GM12878 (cell line): ENCODE data around the gene PRPS1. TPM values are rescaled to one million over a fixed set of nuclear protein-coding genes. Genes with fewer than 3 reads are reported as not detected.

Experiments
- ATAC-seq: fragments of 200-7000 bp; cut with Tn5 transposase; 3 replicates; pipeline ENCODE4 v1.9.1; 2020; ENCODE audit warnings: mild to moderate bottlenecking, moderate library complexity
- BruUV-seq: library from RNA; stranded (reverse); fragments of 400-500 nt; replicated peaks from 2 replicates; lab custom pipeline; 2021; lab: Mats Ljungman, UMichigan
- CTCF ChIA-PET: fragments of 300-600 bp; sonication (Branson Sonifier 250); formaldehyde crosslinking; extraction: SDS; loops from one replicate; lab custom pipeline; 2021; ENCODE audit warnings: inconsistent platforms; lab: Yijun Ruan, JAX
- POLR2A ChIA-PET: fragments of 350-600 bp; formaldehyde crosslinking; extraction: SDS; loops from one replicate; lab custom pipeline; 2021; ENCODE audit warnings: inconsistent platforms; lab: Charles Lee
- RAD21 ChIA-PET: fragments of 300-600 bp; sonication (Branson Sonifier 250); formaldehyde crosslinking; loops from one replicate; lab custom pipeline; 2023; ENCODE audit warnings: antibody characterized with exemption; ENCODE audit not compliant: unreplicated experiment; lab: Charles Lee
- SMC1A ChIA-PET: fragments of 300-600 bp; sonication (Branson Sonifier 250); formaldehyde crosslinking; loops from one replicate; lab custom pipeline; 2023; ENCODE audit not compliant: unreplicated experiment, uncharacterized antibody; lab: Charles Lee
- DNase-seq: peaks from one replicate; pipeline ENCODE4 v3.0.0-alpha.2; 2011; ENCODE audit warnings: low read depth, low spot score
- FAIRE-seq: peaks from 3 replicates; lab custom pipeline; 2011; peaks lifted over from hg19 to GRCh38; lab: Jason Lieb, UNC
- H2AFZ ChIP-seq: 2 replicates; pipeline ENCODE4 v1.6.0; 2011; ENCODE audit warnings: low read depth, low read length, control low read depth; ENCODE audit not compliant: control insufficient read depth
- H3K27ac ChIP-seq: 2 replicates; pipeline ENCODE4 v1.5.1; 2011; ENCODE audit warnings: control low read depth; ENCODE audit not compliant: control insufficient read depth, insufficient read depth
- H3K27me3 ChIP-seq, 2 experiments: replicated peaks in 1 of 2; 2 replicates each; pipeline versions ENCODE4 v1.6.0 to v1.6.1; 2011; ENCODE audit warnings: low read length in 1 of 2; ENCODE audit not compliant: control insufficient read depth in 2 of 2, insufficient read depth in 2 of 2
- H3K36me3 ChIP-seq, 2 experiments: 2 replicates each; pipeline ENCODE4 v1.5.1; 2011; ENCODE audit warnings: low read length in 1 of 2; ENCODE audit not compliant: control insufficient read depth in 2 of 2, insufficient read depth in 2 of 2
- H3K4me1 ChIP-seq: 2 replicates; pipeline ENCODE4 v1.6.1; 2011; ENCODE audit warnings: mild to moderate bottlenecking, low read length, moderate library complexity, mixed read lengths; ENCODE audit not compliant: control insufficient read depth, insufficient read depth
- H3K4me2 ChIP-seq: 2 replicates; pipeline ENCODE4 v1.6.0; 2011; ENCODE audit warnings: control low read depth; ENCODE audit not compliant: control insufficient read depth, insufficient read depth
- H3K4me3 ChIP-seq: fragments of 200-600 bp; sonication (generic); 2 replicates; pipeline ENCODE4 v1.5.1; 2016
- H3K79me2 ChIP-seq: 2 replicates; pipeline ENCODE4 v1.6.0; 2011; ENCODE audit warnings: low read length; ENCODE audit not compliant: control insufficient read depth, insufficient read depth
- H3K9ac ChIP-seq: 2 replicates; pipeline ENCODE4 v1.8.0; 2011; ENCODE audit warnings: low read length, control low read depth, mixed read lengths; ENCODE audit not compliant: control insufficient read depth, insufficient read depth
- H3K9me3 ChIP-seq: replicated peaks from 3 replicates; pipeline ENCODE4 v1.5.1; 2011; ENCODE audit warnings: mild to moderate bottlenecking, low read length; ENCODE audit not compliant: control insufficient read depth, insufficient read depth
- H4K20me1 ChIP-seq: 2 replicates; pipeline ENCODE4 v1.6.0; 2011; ENCODE audit not compliant: control insufficient read depth, insufficient read depth
- ATF7 ChIP-seq: fragments of 450-650 bp; IDR thresholded peaks from 2 replicates; pipeline ENCODE4 v1.6.1; 2016; ENCODE audit warnings: low read depth, mild to moderate bottlenecking
- BHLHE40 ChIP-seq, 2 experiments: fragments of 450-650 bp in 1 of 2; IDR thresholded peaks; 2 replicates each; pipeline ENCODE4 v1.6.1; 2011 to 2017; ENCODE audit warnings: low read depth in 2 of 2, borderline replicate concordance in 1 of 2, improper control_type of control experiment in 1 of 2, low read length in 1 of 2, mild to moderate bottlenecking in 1 of 2
- CBFB ChIP-seq: IDR thresholded peaks from 2 replicates; pipeline ENCODE4 v1.6.1; 2016; ENCODE audit warnings: antibody characterized with exemption, low read depth
- CHD4 ChIP-seq: fragments of 200-600 bp; sonication (generic); IDR thresholded peaks from 2 replicates; pipeline ENCODE4 v1.6.1; 2016; ENCODE audit warnings: mild to moderate bottlenecking
- DPF2 ChIP-seq: fragments of 450-650 bp; IDR thresholded peaks from 2 replicates; pipeline ENCODE4 v1.6.1; 2017; ENCODE audit warnings: mild to moderate bottlenecking
- GATAD2B ChIP-seq: fragments of 450-650 bp; conservative IDR thresholded peaks from 2 replicates; pipeline ENCODE4 v1.6.1; 2017; ENCODE audit warnings: low read depth, mild to moderate bottlenecking, moderate library complexity
- HDGF ChIP-seq: fragments of 450-650 bp; IDR thresholded peaks from 2 replicates; pipeline ENCODE4 v1.6.1; 2016; ENCODE audit warnings: antibody characterized with exemption
- JUNB ChIP-seq: IDR thresholded peaks from 2 replicates; pipeline ENCODE4 v1.6.1; 2016; ENCODE audit warnings: antibody characterized with exemption, mild to moderate bottlenecking
- RCOR1 ChIP-seq: conservative IDR thresholded peaks from 2 replicates; pipeline ENCODE4 v1.6.1; 2012; ENCODE audit warnings: low read depth, low read length, improper control_type of control experiment
- SMARCA5 ChIP-seq: fragments of 450-650 bp; IDR thresholded peaks from 2 replicates; pipeline ENCODE4 v1.6.1; 2017; ENCODE audit warnings: mild to moderate bottlenecking
- SUZ12 ChIP-seq: fragments of 200-600 bp; sonication (generic); IDR thresholded peaks from one replicate; pipeline ENCODE4 v1.6.1; 2018; ENCODE audit warnings: antibody characterized with exemption, mild to moderate bottlenecking; ENCODE audit not compliant: unreplicated experiment
- TCF3 ChIP-seq: IDR thresholded peaks from 2 replicates; pipeline ENCODE4 v1.6.1; 2012; ENCODE audit warnings: low read depth, mild to moderate bottlenecking, low read length, borderline replicate concordance; ENCODE audit not compliant: insufficient read depth
- WGBS: methylation state at CpG from one replicate; pipeline ENCODE4 v1.1.6; 2016; ENCODE audit warnings: low lambda C conversion rate; ENCODE audit not compliant: insufficient replicate concordance, insufficient coverage; ENCODE audit errors: missing lambda C conversion rate; 5-methylcytosine and 5-hydroxymethylcytosine counted together
- in situ Hi-C: fragments of 300-500 bp; cut with MboI; formaldehyde crosslinking; loops from 9 replicates; pipeline ENCODE4 v1.14.3; 2018; ENCODE audit warnings: mixed read lengths
- intact Hi-C: fragments of 100-400 bp; cut with micrococcal nuclease; formaldehyde crosslinking; loops from one replicate; pipeline ENCODE4 v1.14.2; 2022; ENCODE audit not compliant: unreplicated experiment
- polyA plus RNA-seq, 11 experiments: library from polyadenylated mRNA; depleted of rRNA in 4 of 11; unstranded in 6 of 11; stranded (reverse) in 5 of 11; fragments of >200 nt; fragmentation: Nextera tagmentation in 4 of 11; fragmentation: Illumina TruSeq in 1 of 11; extraction: Ambion mirVana in 4 of 11; extraction: Trizol in 1 of 11; gene quantifications; 1 replicate in 1 of 11; 2 replicates in 10 of 11; pipeline versions ENCODE4 v1.2.1 to v1.2.3, GENCODE V29; 2011 to 2016; ENCODE audit warnings: inconsistent platforms in 2 of 11, missing spikeins in 2 of 11, low read depth in 1 of 11
- total RNA-seq, 4 experiments: library from RNA; depleted of rRNA in 3 of 4; stranded (reverse); fragments of >200 nt in 3 of 4; fragmentation: Illumina TruSeq in 1 of 4; extraction: Trizol in 1 of 4; gene quantifications; 2 replicates each; pipeline versions ENCODE4 v1.2.1 to v1.2.3, GENCODE V29; 2013 to 2021
- TF ChIP-seq, protein P1 (sequence below): IDR thresholded peaks from 2 replicates; pipeline ENCODE4 v1.6.1; 2012; ENCODE audit warnings: low read depth, low read length, improper control_type of control experiment
- TF ChIP-seq, protein P2 (sequence below): fragments of 450-650 bp; IDR thresholded peaks from 2 replicates; pipeline ENCODE4 v1.6.1; 2017; ENCODE audit warnings: borderline replicate concordance
- TF ChIP-seq, protein P3 (sequence below): fragments of 450-650 bp; IDR thresholded peaks from 2 replicates; pipeline ENCODE4 v1.6.1; 2016; ENCODE audit warnings: mild to moderate bottlenecking
- TF ChIP-seq, protein P4 (sequence below), 3 experiments: IDR thresholded peaks in 2 of 3; conservative IDR thresholded peaks in 1 of 3; 2 replicates each; pipeline ENCODE4 v1.5.1; 2011; ENCODE audit warnings: low read depth in 3 of 3, low read length in 3 of 3, mild to moderate bottlenecking in 3 of 3, control low read depth in 2 of 3, moderate library complexity in 2 of 3, inconsistent platforms in 1 of 3, mixed read lengths in 1 of 3; ENCODE audit not compliant: control insufficient read depth in 2 of 3, insufficient read depth in 1 of 3; ENCODE audit errors: extremely low read depth in 1 of 3

The PRPS1 gene
- total and polyA plus RNA-seq, 10 of the 15 experiments (the other 5 are each of a cell fraction or from before 2014, with no cell fraction given): 26.5 to 86.5 (median 61.1) TPM

DNA sequence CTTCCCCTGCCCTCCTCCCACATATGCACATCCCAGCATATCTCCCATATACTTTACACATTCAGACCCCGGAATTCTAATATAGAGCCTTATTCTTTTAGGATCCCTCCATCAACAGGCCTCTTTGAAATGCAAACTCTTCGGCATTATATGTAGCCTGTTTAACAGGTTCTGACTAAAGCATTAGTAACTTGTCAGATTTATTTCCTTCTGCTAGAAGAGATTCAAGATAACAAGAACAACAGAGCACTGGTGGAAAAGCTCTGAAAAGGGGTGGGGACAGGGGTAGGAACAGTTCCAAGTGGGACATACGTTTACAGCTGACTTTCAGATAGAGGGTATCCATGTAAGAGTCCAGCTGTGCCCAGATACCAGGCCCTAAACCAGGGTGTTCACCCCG is 31.7 kb upstream of the PRPS1 start:
- DNase-seq: no peak
- POLR2A ChIA-PET: no interaction called here
- Histone ChIP-seq H3K4me3 (no peak overlapping the region), H3K27me3 (no peaks in the 10 kb centered on the region), H3K4me1 (no peaks in the 10 kb centered on the region), H3K27ac (no peak overlapping the region), H3K4me2 (no peak overlapping the region), H3K9me3 (no peaks in the 10 kb centered on the region), H4K20me1 (no peaks in the 10 kb centered on the region), H3K79me2 (no peaks in the 10 kb centered on the region), H3K9ac (no peak overlapping the region), H3K36me3 (no peaks in the 10 kb centered on the region), H2AFZ (no peak overlapping the region)
- TF ChIP-seq SMARCA5 (no peak), HDGF (no peak), JUNB (no peak), CHD4 (no peak), TCF3 (no peak), ATF7 (no peak), CBFB (no peak), SUZ12 (no peak), RCOR1 (no peak), DPF2 (no peak), BHLHE40 (IDR thresholded peaks at IDR 0.05; ENCODE audit: borderline replicate concordance in 1 of 2, low read depth in 2 of 2, low read length in 1 of 2) (no peak), GATAD2B (no peak)
- TF ChIP-seq, protein P1, sequence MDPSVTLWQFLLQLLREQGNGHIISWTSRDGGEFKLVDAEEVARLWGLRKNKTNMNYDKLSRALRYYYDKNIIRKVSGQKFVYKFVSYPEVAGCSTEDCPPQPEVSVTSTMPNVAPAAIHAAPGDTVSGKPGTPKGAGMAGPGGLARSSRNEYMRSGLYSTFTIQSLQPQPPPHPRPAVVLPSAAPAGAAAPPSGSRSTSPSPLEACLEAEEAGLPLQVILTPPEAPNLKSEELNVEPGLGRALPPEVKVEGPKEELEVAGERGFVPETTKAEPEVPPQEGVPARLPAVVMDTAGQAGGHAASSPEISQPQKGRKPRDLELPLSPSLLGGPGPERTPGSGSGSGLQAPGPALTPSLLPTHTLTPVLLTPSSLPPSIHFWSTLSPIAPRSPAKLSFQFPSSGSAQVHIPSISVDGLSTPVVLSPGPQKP: no peak
- TF ChIP-seq, protein P2, sequence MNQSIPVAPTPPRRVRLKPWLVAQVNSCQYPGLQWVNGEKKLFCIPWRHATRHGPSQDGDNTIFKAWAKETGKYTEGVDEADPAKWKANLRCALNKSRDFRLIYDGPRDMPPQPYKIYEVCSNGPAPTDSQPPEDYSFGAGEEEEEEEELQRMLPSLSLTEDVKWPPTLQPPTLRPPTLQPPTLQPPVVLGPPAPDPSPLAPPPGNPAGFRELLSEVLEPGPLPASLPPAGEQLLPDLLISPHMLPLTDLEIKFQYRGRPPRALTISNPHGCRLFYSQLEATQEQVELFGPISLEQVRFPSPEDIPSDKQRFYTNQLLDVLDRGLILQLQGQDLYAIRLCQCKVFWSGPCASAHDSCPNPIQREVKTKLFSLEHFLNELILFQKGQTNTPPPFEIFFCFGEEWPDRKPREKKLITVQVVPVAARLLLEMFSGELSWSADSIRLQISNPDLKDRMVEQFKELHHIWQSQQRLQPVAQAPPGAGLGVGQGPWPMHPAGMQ: no peak
- TF ChIP-seq, protein P3, sequence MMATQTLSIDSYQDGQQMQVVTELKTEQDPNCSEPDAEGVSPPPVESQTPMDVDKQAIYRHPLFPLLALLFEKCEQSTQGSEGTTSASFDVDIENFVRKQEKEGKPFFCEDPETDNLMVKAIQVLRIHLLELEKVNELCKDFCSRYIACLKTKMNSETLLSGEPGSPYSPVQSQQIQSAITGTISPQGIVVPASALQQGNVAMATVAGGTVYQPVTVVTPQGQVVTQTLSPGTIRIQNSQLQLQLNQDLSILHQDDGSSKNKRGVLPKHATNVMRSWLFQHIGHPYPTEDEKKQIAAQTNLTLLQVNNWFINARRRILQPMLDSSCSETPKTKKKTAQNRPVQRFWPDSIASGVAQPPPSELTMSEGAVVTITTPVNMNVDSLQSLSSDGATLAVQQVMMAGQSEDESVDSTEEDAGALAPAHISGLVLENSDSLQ: no peak
- TF ChIP-seq, protein P4, sequence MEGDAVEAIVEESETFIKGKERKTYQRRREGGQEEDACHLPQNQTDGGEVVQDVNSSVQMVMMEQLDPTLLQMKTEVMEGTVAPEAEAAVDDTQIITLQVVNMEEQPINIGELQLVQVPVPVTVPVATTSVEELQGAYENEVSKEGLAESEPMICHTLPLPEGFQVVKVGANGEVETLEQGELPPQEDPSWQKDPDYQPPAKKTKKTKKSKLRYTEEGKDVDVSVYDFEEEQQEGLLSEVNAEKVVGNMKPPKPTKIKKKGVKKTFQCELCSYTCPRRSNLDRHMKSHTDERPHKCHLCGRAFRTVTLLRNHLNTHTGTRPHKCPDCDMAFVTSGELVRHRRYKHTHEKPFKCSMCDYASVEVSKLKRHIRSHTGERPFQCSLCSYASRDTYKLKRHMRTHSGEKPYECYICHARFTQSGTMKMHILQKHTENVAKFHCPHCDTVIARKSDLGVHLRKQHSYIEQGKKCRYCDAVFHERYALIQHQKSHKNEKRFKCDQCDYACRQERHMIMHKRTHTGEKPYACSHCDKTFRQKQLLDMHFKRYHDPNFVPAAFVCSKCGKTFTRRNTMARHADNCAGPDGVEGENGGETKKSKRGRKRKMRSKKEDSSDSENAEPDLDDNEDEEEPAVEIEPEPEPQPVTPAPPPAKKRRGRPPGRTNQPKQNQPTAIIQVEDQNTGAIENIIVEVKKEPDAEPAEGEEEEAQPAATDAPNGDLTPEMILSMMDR (IDR thresholded peaks at IDR 0.05 in 2 of 3, conservative IDR thresholded peaks at IDR 0.05 in 1 of 3; ENCODE audit: control insufficient read depth in 2 of 3, extremely low read depth in 1 of 3, insufficient read depth in 1 of 3, low read depth in 3 of 3, low read length in 3 of 3): no peak
- no peak for ATAC-seq
- RAD21 ChIA-PET: no interaction called here
- in situ Hi-C loops: no loop called here
- 8% methylated on average over 4 of the region's 4 CpGs for WGBS
- SMC1A ChIA-PET: no interaction called here
- no peak for FAIRE-seq
- CTCF ChIA-PET: no interaction called here
- no TSS peak for BruUV-seq
- intact Hi-C loops: no loop called here
